PC-3 (cell line): ENCODE results near the gene ADAMTS17. TPM values are rescaled to one million over a fixed set of nuclear protein-coding genes. Genes with fewer than 3 reads are reported as not detected.

Experiments used
- ATAC-seq: fragments of 200-7000 bp; cut with Tn5 transposase; 2 replicates; pipeline ENCODE4 v1.9.1; 2020; ENCODE audit warnings: mild to moderate bottlenecking, moderate library complexity
- BruUV-seq: library from RNA; stranded (reverse); fragments of 400-500 nt; replicated peaks from 2 replicates; lab custom pipeline; 2021; lab: Mats Ljungman, UMichigan
- CTCF ChIA-PET: fragments of 300-600 bp; sonication (Branson Sonifier 250); formaldehyde crosslinking; loops from one replicate; lab custom pipeline; 2022; ENCODE audit warnings: antibody characterized with exemption; lab: Charles Lee
- POLR2A ChIA-PET: fragments of 300-600 bp; sonication (Branson Sonifier 250); formaldehyde crosslinking; loops from one replicate; lab custom pipeline; 2022; ENCODE audit warnings: antibody characterized with exemption; ENCODE audit not compliant: unreplicated experiment; lab: Charles Lee
- DNase-seq: peaks from one replicate; pipeline ENCODE4 v3.0.0-alpha.2; 2015
- H2AFZ ChIP-seq: fragments of 300-600 bp; sonication (generic); 2 replicates; pipeline ENCODE4 v1.6.0; 2016; ENCODE audit warnings: antibody characterized with exemption, low read length
- H3F3A ChIP-seq: fragments of 300-600 bp; sonication (generic); one replicate; pipeline ENCODE4 v1.6.0; 2017; ENCODE audit warnings: antibody characterized with exemption, low read length, control low read depth, mild to moderate bottlenecking; ENCODE audit not compliant: unreplicated experiment
- H3K27ac ChIP-seq: fragments of 300-600 bp; sonication (generic); 2 replicates; pipeline ENCODE4 v1.5.1; 2016; ENCODE audit warnings: mild to moderate bottlenecking, low read length
- H3K27me3 ChIP-seq: fragments of 300-600 bp; sonication (generic); 2 replicates; pipeline ENCODE4 v1.6.1; 2016; ENCODE audit warnings: low read length, mixed read lengths
- H3K36me3 ChIP-seq: fragments of 300-600 bp; sonication (generic); 2 replicates; pipeline ENCODE4 v1.6.1; 2016; ENCODE audit warnings: low read depth, mixed run types, low read length, mixed read lengths
- H3K4me1 ChIP-seq: fragments of 300-600 bp; sonication (generic); 2 replicates; pipeline ENCODE4 v1.5.1; 2016; ENCODE audit warnings: low read length; ENCODE audit not compliant: insufficient read depth
- H3K4me2 ChIP-seq: fragments of 300-600 bp; sonication (generic); 2 replicates; pipeline ENCODE4 v1.6.0; 2016; ENCODE audit warnings: low read length
- H3K4me3 ChIP-seq: fragments of 300-600 bp; sonication (generic); 2 replicates; pipeline ENCODE4 v1.5.1; 2016; ENCODE audit warnings: mild to moderate bottlenecking, low read length, mixed read lengths
- H3K79me2 ChIP-seq: fragments of 300-600 bp; sonication (generic); 2 replicates; pipeline ENCODE4 v1.6.1; 2017; ENCODE audit warnings: low read length, mixed read lengths
- H3K9ac ChIP-seq: fragments of 300-600 bp; sonication (generic); 2 replicates; pipeline ENCODE4 v1.6.0; 2016; ENCODE audit warnings: mild to moderate bottlenecking, low read length
- H3K9me2 ChIP-seq: fragments of 300-600 bp; sonication (generic); replicated peaks from 2 replicates; pipeline ENCODE4 v1.6.1; 2016; ENCODE audit warnings: mixed run types, low read length, mixed read lengths
- H3K9me3 ChIP-seq: fragments of 300-600 bp; sonication (generic); 2 replicates; pipeline ENCODE4 v1.6.1; 2016; ENCODE audit warnings: low read length, mixed read lengths
- H4K20me1 ChIP-seq: fragments of 300-600 bp; sonication (generic); 2 replicates; pipeline ENCODE4 v1.6.1; 2016; ENCODE audit warnings: low read length, mixed read lengths
- CTCF ChIP-seq: fragments of 300-600 bp; sonication (generic); conservative IDR thresholded peaks from 2 replicates; pipeline ENCODE4 v1.5.1; 2017; ENCODE audit warnings: antibody characterized with exemption, low read depth, mild to moderate bottlenecking, low read length
- EZH2 ChIP-seq: fragments of 300-600 bp; sonication (generic); IDR thresholded peaks from one replicate; pipeline ENCODE4 v1.6.1; 2017; ENCODE audit warnings: antibody characterized with exemption, mild to moderate bottlenecking, low read length; ENCODE audit not compliant: unreplicated experiment
- EZH2phosphoT487 ChIP-seq: fragments of 300-600 bp; sonication (generic); IDR thresholded peaks from 2 replicates; pipeline ENCODE4 v1.6.1; 2018; ENCODE audit warnings: mild to moderate bottlenecking, antibody characterized with exemption, low read length, borderline replicate concordance
- intact Hi-C: fragments of 100-400 bp; cut with micrococcal nuclease; formaldehyde crosslinking; loops from 2 replicates; pipeline ENCODE4 v1.9.0; 2023
- total RNA-seq: library from RNA; depleted of rRNA; stranded (reverse); fragments of >200 nt; gene quantifications from 2 replicates; pipeline ENCODE4 v1.2.3, GENCODE V29; 2014

Gene ADAMTS17
- total RNA-seq, 1 experiment from 2014 or later, result 6.9 TPM

GRCh38 chr15:99997112-99997651 lies 344.6 kb downstream of the ADAMTS17 start:
- Histone ChIP-seq H3K36me3 (no peaks in the 10 kb centered on the region), H3K4me3 (no peak overlapping the region), H3K4me1 (no peaks in the 10 kb centered on the region), H3K4me2 (no peak overlapping the region), H2AFZ (no peak overlapping the region), H3K9me3 (no peaks in the 10 kb centered on the region), H3K79me2 (no peaks in the 10 kb centered on the region), H3K9me2 (no peaks in the 10 kb centered on the region), H3K27ac (no peak overlapping the region), H3F3A (no peaks in the 10 kb centered on the region), H3K27me3 (no peaks in the 10 kb centered on the region), H3K9ac (no peak overlapping the region), H4K20me1 (no peaks in the 10 kb centered on the region)
- TF ChIP-seq CTCF (no peak), EZH2phosphoT487 (no peak), EZH2 (no peak)
- intact Hi-C loops, result no loop called here
- BruUV-seq, result no TSS peak
- ChIA-PET CTCF (no interaction called here), POLR2A (no interaction called here)
- no peak for ATAC-seq
- DNase-seq, result no peak

DNA sequence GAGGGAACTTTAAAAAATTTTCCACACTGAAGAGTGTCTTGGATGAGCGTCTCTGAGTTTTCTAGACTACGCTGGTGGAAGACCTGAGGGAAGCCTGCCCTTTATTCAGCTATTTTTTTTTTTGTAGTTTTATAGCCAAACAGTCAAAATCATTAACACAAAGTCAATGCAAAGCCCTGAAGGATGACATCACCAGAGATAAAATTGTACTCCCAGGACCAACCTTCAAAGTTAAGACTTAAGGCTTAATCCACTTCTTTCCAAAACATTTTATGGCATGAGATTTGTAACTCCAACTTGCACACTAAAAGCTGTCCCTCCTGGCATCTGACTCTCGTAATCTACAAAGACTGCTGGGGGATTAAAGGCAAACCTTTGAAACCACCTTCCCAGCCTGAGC lies 345.1 kb downstream of the ADAMTS17 start:
- no peak for TF ChIP-seq CTCF
- TF ChIP-seq EZH2phosphoT487, result no peak
- TF ChIP-seq EZH2, result no peak
- POLR2A ChIA-PET, result no interaction called here
- no peak overlapping the region for H3K4me3 ChIP-seq
- H3K79me2 ChIP-seq, result no peaks in the 10 kb centered on the region
- DNase-seq (no peak), ATAC-seq (no peak)
- H3K9me2 ChIP-seq, result no peaks in the 10 kb centered on the region
- no peaks in the 10 kb centered on the region for H3K36me3 ChIP-seq
- H3K9ac ChIP-seq, result no peak overlapping the region
- H3K4me1 ChIP-seq, result no peaks in the 10 kb centered on the region
- H3K9me3 ChIP-seq, result no peaks in the 10 kb centered on the region
- no peaks in the 10 kb centered on the region for H4K20me1 ChIP-seq
- H3K27ac ChIP-seq, result no peak overlapping the region
- no peaks in the 10 kb centered on the region for H3K27me3 ChIP-seq
- H2AFZ ChIP-seq, result no peak overlapping the region
- H3K4me2 ChIP-seq, result no peak overlapping the region
- BruUV-seq, result no TSS peak
- intact Hi-C loops, result no loop called here
- H3F3A ChIP-seq, result no peaks in the 10 kb centered on the region
- CTCF ChIA-PET, result no interaction called here

DNA sequence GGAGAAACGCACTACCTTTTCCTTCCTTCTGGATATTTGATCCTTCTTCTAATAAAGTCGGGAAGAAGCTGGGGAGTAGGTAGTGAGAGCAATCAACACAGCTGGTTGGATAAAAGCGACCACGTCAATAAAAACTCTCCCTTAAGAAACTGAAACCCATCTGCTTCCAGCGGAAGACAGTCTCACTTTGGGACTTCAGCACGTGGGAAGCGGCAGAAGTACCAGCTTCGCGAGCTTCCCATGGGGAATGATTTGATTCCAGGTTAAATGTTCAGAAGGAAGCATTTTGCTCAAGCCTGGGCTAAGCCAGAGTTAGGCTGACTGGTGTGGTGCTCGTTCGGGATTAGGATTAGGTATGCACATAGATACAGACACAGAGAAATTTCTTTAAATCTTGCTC lies 346.2 kb downstream of the ADAMTS17 start:
- DNase-seq (no peak), ATAC-seq (no peak)
- H3K27me3 ChIP-seq, result no peaks in the 10 kb centered on the region
- H3K79me2 ChIP-seq, result no peaks in the 10 kb centered on the region
- intact Hi-C loops, result no loop called here
- TF ChIP-seq EZH2phosphoT487 (no peak), EZH2 (no peak), CTCF (no peak)
- no TSS peak for BruUV-seq
- H3K9me2 ChIP-seq, result no peaks in the 10 kb centered on the region
- H3K4me3 ChIP-seq, result no peak overlapping the region
- no peaks in the 10 kb centered on the region for H3K36me3 ChIP-seq
- H4K20me1 ChIP-seq, result no peaks in the 10 kb centered on the region
- H3K9ac ChIP-seq, result no peak overlapping the region
- H3K27ac ChIP-seq, result no peak overlapping the region
- H3K4me1 ChIP-seq, result no peaks in the 10 kb centered on the region
- ChIA-PET POLR2A (no interaction called here), CTCF (no interaction called here)
- H3K4me2 ChIP-seq, result no peak overlapping the region
- no peak overlapping the region for H2AFZ ChIP-seq
- H3F3A ChIP-seq, result no peaks in the 10 kb centered on the region
- no peaks in the 10 kb centered on the region for H3K9me3 ChIP-seq
